Measurements from ENCODE around the gene PPP2R3A.

Gene PPP2R3A

GRCh38 chr3:135970506-135971116 is 5.1 kb downstream of the PPP2R3A start:
- no peak for DNase-seq

GRCh38 chr3:135973841-135974240 is 8.3 kb downstream of the PPP2R3A start:
- DNase-seq = no peak

GRCh38 chr3:135975053-135975452 is 9.5 kb downstream of the PPP2R3A start:
- DNase-seq = no peak

GRCh38 chr3:135975536-135975935 is 10.0 kb downstream of the PPP2R3A start:
- DNase-seq = no peak

GRCh38 chr3:135980343-135980742 is 14.8 kb downstream of the PPP2R3A start:
- DNase-seq = no peak

- DNase-seq = no peak
Measured at GRCh38 chr3:135981701-135982403, 16.3 kb downstream of the PPP2R3A start.

GRCh38 chr3:135982404-135982761 is 16.9 kb downstream of the PPP2R3A start:
- no peak for DNase-seq

- no peak for DNase-seq
Measured at GRCh38 chr3:135982922-135983581, 17.5 kb downstream of the PPP2R3A start.

GRCh38 chr3:135987661-135988060 is 22.1 kb downstream of the PPP2R3A start:
- DNase-seq = no peak

GRCh38 chr3:135989242-135989641 is 23.7 kb downstream of the PPP2R3A start:
- no peak for DNase-seq

- DNase-seq = no peak
Measured at GRCh38 chr3:135990903-135991302, 25.4 kb downstream of the PPP2R3A start.

GRCh38 chr3:135991621-135992020 is 26.1 kb downstream of the PPP2R3A start:
- DNase-seq = no peak

- DNase-seq = no peak
Measured at GRCh38 chr3:135992072-135992471, 26.5 kb downstream of the PPP2R3A start.

GRCh38 chr3:135994708-135995337 is 29.3 kb downstream of the PPP2R3A start:
- DNase-seq = no peak

GRCh38 chr3:135995766-135996165 is 30.2 kb downstream of the PPP2R3A start:
- DNase-seq = no peak

GRCh38 chr3:135997554-135998320 is 32.2 kb downstream of the PPP2R3A start:
- DNase-seq = no peak

GRCh38 chr3:136008221-136008620 is 42.7 kb downstream of the PPP2R3A start:
- no peak for DNase-seq

- no peak for DNase-seq
Measured at GRCh38 chr3:136008732-136009470, 43.4 kb downstream of the PPP2R3A start.

GRCh38 chr3:136018876-136019275 is 53.3 kb downstream of the PPP2R3A start:
- DNase-seq = no peak

GRCh38 chr3:136021803-136022202 is 56.3 kb downstream of the PPP2R3A start:
- no peak for DNase-seq

GRCh38 chr3:136022529-136023263 is 57.2 kb downstream of the PPP2R3A start:
- DNase-seq = no peak
